ENCODE results near the gene FGFBP2.

DNA sequence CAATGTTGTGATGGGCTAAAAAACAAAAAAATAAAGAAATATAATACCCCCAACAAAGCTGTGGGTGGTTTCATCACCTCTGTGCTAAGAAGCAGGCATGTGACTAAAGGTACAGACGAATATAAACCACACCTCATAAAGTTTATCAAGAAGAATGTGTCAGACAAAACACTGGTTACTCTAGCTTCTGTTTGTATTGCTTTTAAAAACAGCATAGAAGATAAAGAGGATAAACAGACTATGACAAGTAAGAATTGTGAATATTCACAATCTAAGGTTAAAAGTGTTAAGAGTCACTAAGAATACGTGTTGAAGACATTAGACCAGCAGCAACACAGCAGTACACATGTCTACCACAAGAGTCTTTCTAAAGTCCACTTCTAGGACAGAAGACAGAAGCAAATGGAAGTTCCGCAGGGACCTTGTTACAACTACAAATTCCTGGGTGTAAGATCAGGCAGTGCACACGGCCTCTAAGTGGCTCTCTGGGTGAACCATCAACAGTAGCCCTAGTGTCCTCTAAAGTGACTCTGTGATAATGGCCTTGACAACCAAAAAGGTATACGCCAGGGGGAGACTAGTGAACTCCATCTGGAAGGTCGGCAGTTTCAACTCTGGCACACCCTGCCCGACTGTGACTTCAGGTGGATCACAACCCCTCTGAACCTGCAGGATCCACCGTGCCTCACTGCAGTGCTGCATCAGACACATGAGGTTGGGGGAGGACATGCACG is 8.3 kb upstream of the FGFBP2 start:
- TF ChIP-seq POLR2A (IDR thresholded peaks at IDR 0.05) = no peak
- TF ChIP-seq CTCF (IDR thresholded peaks at IDR 0.05) = no peak
